ENCODE results near the gene CDKN2B-AS1. TPM values are rescaled to one million over a fixed set of nuclear protein-coding genes. Genes with fewer than 3 reads are reported as not detected.

The CDKN2B-AS1 gene
- total and polyA plus RNA-seq, 2 experiments from 2014 or later = 0.14 TPM; not detected in 1

DNA sequence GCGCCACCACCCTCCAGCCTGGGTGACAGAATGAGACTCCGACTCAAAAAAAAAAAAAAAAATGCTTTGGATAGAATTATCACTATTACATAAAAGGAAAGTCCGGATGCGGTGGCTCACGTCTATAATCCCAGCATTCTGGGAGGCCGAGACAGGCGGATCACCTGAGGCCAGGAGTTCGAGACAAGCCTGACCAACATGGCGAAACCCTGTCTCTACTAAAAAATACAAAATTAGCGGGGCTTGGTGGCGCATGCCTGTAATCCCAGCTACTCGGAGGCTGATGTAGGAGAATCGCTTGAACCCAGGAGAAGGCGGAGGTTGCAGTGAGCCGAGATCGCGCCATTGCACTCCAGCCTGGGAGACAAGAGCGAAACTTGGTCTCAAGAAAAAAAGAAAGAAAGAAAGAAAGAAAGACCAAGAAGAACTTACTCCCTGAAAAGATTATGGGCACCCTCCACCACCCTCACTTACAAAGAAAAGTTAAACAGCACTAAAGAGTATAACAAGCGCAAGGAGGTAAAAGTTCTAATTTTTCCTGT lies 18.2 kb upstream of the CDKN2B-AS1 start (continued):
- TF ChIP-seq ZNF462 (CRISPR knock-in tag; IDR thresholded peaks at IDR 0.05) = no peak
- TF ChIP-seq EZH2phosphoT487 (IDR thresholded peaks at IDR 0.05; ENCODE audit: unreplicated experiment) = no peak
- TF ChIP-seq EZH2 (IDR thresholded peaks at IDR 0.05; ENCODE audit: low read depth, unreplicated experiment) = no peak
- TF ChIP-seq NANOG (IDR thresholded peaks at IDR 0.05; ENCODE audit: borderline replicate concordance) = no peak
- no peak for TF ChIP-seq POLR2AphosphoS5 (IDR thresholded peaks at IDR 0.05; ENCODE audit: low read depth)
- no peak for TF ChIP-seq ZNF114 (CRISPR knock-in tag; IDR thresholded peaks at IDR 0.05)
- TF ChIP-seq, protein P1, sequence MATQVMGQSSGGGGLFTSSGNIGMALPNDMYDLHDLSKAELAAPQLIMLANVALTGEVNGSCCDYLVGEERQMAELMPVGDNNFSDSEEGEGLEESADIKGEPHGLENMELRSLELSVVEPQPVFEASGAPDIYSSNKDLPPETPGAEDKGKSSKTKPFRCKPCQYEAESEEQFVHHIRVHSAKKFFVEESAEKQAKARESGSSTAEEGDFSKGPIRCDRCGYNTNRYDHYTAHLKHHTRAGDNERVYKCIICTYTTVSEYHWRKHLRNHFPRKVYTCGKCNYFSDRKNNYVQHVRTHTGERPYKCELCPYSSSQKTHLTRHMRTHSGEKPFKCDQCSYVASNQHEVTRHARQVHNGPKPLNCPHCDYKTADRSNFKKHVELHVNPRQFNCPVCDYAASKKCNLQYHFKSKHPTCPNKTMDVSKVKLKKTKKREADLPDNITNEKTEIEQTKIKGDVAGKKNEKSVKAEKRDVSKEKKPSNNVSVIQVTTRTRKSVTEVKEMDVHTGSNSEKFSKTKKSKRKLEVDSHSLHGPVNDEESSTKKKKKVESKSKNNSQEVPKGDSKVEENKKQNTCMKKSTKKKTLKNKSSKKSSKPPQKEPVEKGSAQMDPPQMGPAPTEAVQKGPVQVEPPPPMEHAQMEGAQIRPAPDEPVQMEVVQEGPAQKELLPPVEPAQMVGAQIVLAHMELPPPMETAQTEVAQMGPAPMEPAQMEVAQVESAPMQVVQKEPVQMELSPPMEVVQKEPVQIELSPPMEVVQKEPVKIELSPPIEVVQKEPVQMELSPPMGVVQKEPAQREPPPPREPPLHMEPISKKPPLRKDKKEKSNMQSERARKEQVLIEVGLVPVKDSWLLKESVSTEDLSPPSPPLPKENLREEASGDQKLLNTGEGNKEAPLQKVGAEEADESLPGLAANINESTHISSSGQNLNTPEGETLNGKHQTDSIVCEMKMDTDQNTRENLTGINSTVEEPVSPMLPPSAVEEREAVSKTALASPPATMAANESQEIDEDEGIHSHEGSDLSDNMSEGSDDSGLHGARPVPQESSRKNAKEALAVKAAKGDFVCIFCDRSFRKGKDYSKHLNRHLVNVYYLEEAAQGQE (IDR thresholded peaks at IDR 0.05; ENCODE audit: unreplicated experiment) = no peak
- no peak for TF ChIP-seq JUNB (IDR thresholded peaks at IDR 0.05; ENCODE audit: unreplicated experiment)

Data from GM23338 (cell line).